ENCODE measurements around the gene PTPN3. TPM values are rescaled to one million over a fixed set of nuclear protein-coding genes. Genes with fewer than 3 reads are reported as not detected.

The PTPN3 gene
- total and polyA plus RNA-seq, 2 experiments from 2014 or later, result 0.84 to 2.1 TPM

GRCh38 chr9:109354190-109354589 is 143.9 kb downstream of the PTPN3 start:
- Histone ChIP-seq H3K27me3 (peaks cover 3% of the 10 kb centered on the region), H3K9me3 (ENCODE audit: low read depth) (no peaks in the 10 kb centered on the region), H3K4me3 (no peak overlapping the region), H3K4me1 (ENCODE audit: low read depth) (no peaks in the 10 kb centered on the region), H3K36me3 (no peaks in the 10 kb centered on the region), H3K27ac (no peak overlapping the region)
- no peak for DNase-seq (ENCODE audit: low read depth in 1 of 2, low spot score in 1 of 2)
- TF ChIP-seq CTCF (IDR thresholded peaks at IDR 0.05; ENCODE audit: low read depth, low read length), result no peak

GRCh38 chr9:109351032-109351431 is 147.1 kb downstream of the PTPN3 start:
- H3K36me3 ChIP-seq, result no peaks in the 10 kb centered on the region
- peaks cover 12% of the 10 kb centered on the region for H3K27me3 ChIP-seq
- TF ChIP-seq CTCF (IDR thresholded peaks at IDR 0.05; ENCODE audit: low read depth, low read length), result no peak
- H3K4me1 ChIP-seq (ENCODE audit: low read depth), result no peaks in the 10 kb centered on the region
- no peaks in the 10 kb centered on the region for H3K9me3 ChIP-seq (ENCODE audit: low read depth)
- no peak for DNase-seq (ENCODE audit: low read depth in 1 of 2, low spot score in 1 of 2)
- H3K27ac ChIP-seq, result no peak overlapping the region
- H3K4me3 ChIP-seq, result no peak overlapping the region

- DNase-seq (ENCODE audit: low read depth in 1 of 2, low spot score in 1 of 2), result peak in 1 of 2 donors; percentile 96
- H3K4me3 ChIP-seq, result no peak overlapping the region
- TF ChIP-seq CTCF (IDR thresholded peaks at IDR 0.05; ENCODE audit: low read depth, low read length), result no peak
- H3K4me1 ChIP-seq (ENCODE audit: low read depth), result no peaks in the 10 kb centered on the region
- no peaks in the 10 kb centered on the region for H3K36me3 ChIP-seq
- H3K9me3 ChIP-seq (ENCODE audit: low read depth), result no peaks in the 10 kb centered on the region
- no peak overlapping the region for H3K27ac ChIP-seq
- peaks cover 12% of the 10 kb centered on the region for H3K27me3 ChIP-seq
These were observed 148.7 kb downstream of the PTPN3 start for GRCh38 chr9:109349421-109349846.

- no peaks in the 10 kb centered on the region for H3K9me3 ChIP-seq (ENCODE audit: low read depth)
- H3K4me3 ChIP-seq, result no peak overlapping the region
- no peak for DNase-seq (ENCODE audit: low read depth in 1 of 2, low spot score in 1 of 2)
- H3K27ac ChIP-seq, result no peak overlapping the region
- H3K27me3 ChIP-seq, result peaks cover 12% of the 10 kb centered on the region
- no peaks in the 10 kb centered on the region for H3K4me1 ChIP-seq (ENCODE audit: low read depth)
- no peaks in the 10 kb centered on the region for H3K36me3 ChIP-seq
- TF ChIP-seq CTCF (IDR thresholded peaks at IDR 0.05; ENCODE audit: low read depth, low read length), result no peak
These were observed 151.2 kb downstream of the PTPN3 start for GRCh38 chr9:109346904-109347303.

- H3K27me3 ChIP-seq, result peaks cover 12% of the 10 kb centered on the region
- no peak overlapping the region for H3K27ac ChIP-seq
- H3K9me3 ChIP-seq (ENCODE audit: low read depth), result no peaks in the 10 kb centered on the region
- no peak for DNase-seq (ENCODE audit: low read depth in 1 of 2, low spot score in 1 of 2)
- H3K4me1 ChIP-seq (ENCODE audit: low read depth), result no peaks in the 10 kb centered on the region
- no peak for TF ChIP-seq CTCF (IDR thresholded peaks at IDR 0.05; ENCODE audit: low read depth, low read length)
- H3K36me3 ChIP-seq, result no peaks in the 10 kb centered on the region
- H3K4me3 ChIP-seq, result no peak overlapping the region
These were observed 153.2 kb downstream of the PTPN3 start for GRCh38 chr9:109344866-109345265.

GRCh38 chr9:109342878-109343277 is 155.2 kb downstream of the PTPN3 start:
- H3K9me3 ChIP-seq (ENCODE audit: low read depth), result no peaks in the 10 kb centered on the region
- peaks cover 5% of the 10 kb centered on the region for H3K27me3 ChIP-seq
- H3K27ac ChIP-seq, result no peak overlapping the region
- H3K4me3 ChIP-seq, result no peak overlapping the region
- no peaks in the 10 kb centered on the region for H3K36me3 ChIP-seq
- no peaks in the 10 kb centered on the region for H3K4me1 ChIP-seq (ENCODE audit: low read depth)
- DNase-seq (ENCODE audit: low read depth in 1 of 2, low spot score in 1 of 2), result no peak
- TF ChIP-seq CTCF (IDR thresholded peaks at IDR 0.05; ENCODE audit: low read depth, low read length), result no peak
